GM12878 (cell line): Measurements from ENCODE around the gene CXCL8. TPM values are rescaled to one million over a fixed set of nuclear protein-coding genes. Genes with fewer than 3 reads are reported as not detected.
A peak's percentile ranks its signal among the peaks of the same experiment; 100 is the strongest.

Experiments used
- ATAC-seq: fragments of 200-7000 bp; cut with Tn5 transposase; 3 replicates; pipeline ENCODE4 v1.9.1; 2020; ENCODE audit warnings: mild to moderate bottlenecking, moderate library complexity
- BruUV-seq: library from RNA; stranded (reverse); fragments of 400-500 nt; replicated peaks from 2 replicates; lab custom pipeline; 2021; lab: Mats Ljungman, UMichigan
- CTCF ChIA-PET: fragments of 300-600 bp; sonication (Branson Sonifier 250); formaldehyde crosslinking; extraction: SDS; loops from one replicate; lab custom pipeline; 2021; ENCODE audit warnings: inconsistent platforms; lab: Yijun Ruan, JAX
- POLR2A ChIA-PET: fragments of 350-600 bp; formaldehyde crosslinking; extraction: SDS; loops from one replicate; lab custom pipeline; 2021; ENCODE audit warnings: inconsistent platforms; lab: Charles Lee
- RAD21 ChIA-PET: fragments of 300-600 bp; sonication (Branson Sonifier 250); formaldehyde crosslinking; loops from one replicate; lab custom pipeline; 2023; ENCODE audit warnings: antibody characterized with exemption; ENCODE audit not compliant: unreplicated experiment; lab: Charles Lee
- SMC1A ChIA-PET: fragments of 300-600 bp; sonication (Branson Sonifier 250); formaldehyde crosslinking; loops from one replicate; lab custom pipeline; 2023; ENCODE audit not compliant: unreplicated experiment, uncharacterized antibody; lab: Charles Lee
- DNase-seq: peaks from one replicate; pipeline ENCODE4 v3.0.0-alpha.2; 2011; ENCODE audit warnings: low read depth, low spot score
- FAIRE-seq: peaks from 3 replicates; lab custom pipeline; 2011; peaks lifted over from hg19 to GRCh38; lab: Jason Lieb, UNC
- H2AFZ ChIP-seq: 2 replicates; pipeline ENCODE4 v1.6.0; 2011; ENCODE audit warnings: low read depth, low read length, control low read depth; ENCODE audit not compliant: control insufficient read depth
- H3K27ac ChIP-seq: 2 replicates; pipeline ENCODE4 v1.5.1; 2011; ENCODE audit warnings: control low read depth; ENCODE audit not compliant: control insufficient read depth, insufficient read depth
- H3K27me3 ChIP-seq, 2 experiments: replicated peaks in 1 of 2; 2 replicates each; pipeline versions ENCODE4 v1.6.0 to v1.6.1; 2011; ENCODE audit warnings: low read length in 1 of 2; ENCODE audit not compliant: control insufficient read depth in 2 of 2, insufficient read depth in 2 of 2
- H3K36me3 ChIP-seq, 2 experiments: 2 replicates each; pipeline ENCODE4 v1.5.1; 2011; ENCODE audit warnings: low read length in 1 of 2; ENCODE audit not compliant: control insufficient read depth in 2 of 2, insufficient read depth in 2 of 2
- H3K4me1 ChIP-seq: 2 replicates; pipeline ENCODE4 v1.6.1; 2011; ENCODE audit warnings: mild to moderate bottlenecking, low read length, moderate library complexity, mixed read lengths; ENCODE audit not compliant: control insufficient read depth, insufficient read depth
- H3K4me2 ChIP-seq: 2 replicates; pipeline ENCODE4 v1.6.0; 2011; ENCODE audit warnings: control low read depth; ENCODE audit not compliant: control insufficient read depth, insufficient read depth
- H3K4me3 ChIP-seq: fragments of 200-600 bp; sonication (generic); 2 replicates; pipeline ENCODE4 v1.5.1; 2016
- H3K79me2 ChIP-seq: 2 replicates; pipeline ENCODE4 v1.6.0; 2011; ENCODE audit warnings: low read length; ENCODE audit not compliant: control insufficient read depth, insufficient read depth
- H3K9ac ChIP-seq: 2 replicates; pipeline ENCODE4 v1.8.0; 2011; ENCODE audit warnings: low read length, control low read depth, mixed read lengths; ENCODE audit not compliant: control insufficient read depth, insufficient read depth
- H3K9me3 ChIP-seq: replicated peaks from 3 replicates; pipeline ENCODE4 v1.5.1; 2011; ENCODE audit warnings: mild to moderate bottlenecking, low read length; ENCODE audit not compliant: control insufficient read depth, insufficient read depth
- H4K20me1 ChIP-seq: 2 replicates; pipeline ENCODE4 v1.6.0; 2011; ENCODE audit not compliant: control insufficient read depth, insufficient read depth
- GABPA ChIP-seq: IDR thresholded peaks from 2 replicates; pipeline ENCODE4 v1.6.1; 2014; ENCODE audit warnings: antibody characterized with exemption, low read depth, mild to moderate bottlenecking, inconsistent platforms
- HDGF ChIP-seq: fragments of 450-650 bp; IDR thresholded peaks from 2 replicates; pipeline ENCODE4 v1.6.1; 2016; ENCODE audit warnings: antibody characterized with exemption
- IKZF2 ChIP-seq, 2 experiments: fragments of 450-650 bp; IDR thresholded peaks; 2 replicates each; pipeline ENCODE4 v1.6.1; 2017; ENCODE audit warnings: mild to moderate bottlenecking in 2 of 2, moderate library complexity in 2 of 2
- KAT2A ChIP-seq: conservative IDR thresholded peaks from 2 replicates; pipeline ENCODE4 v1.6.1; 2011; ENCODE audit warnings: low read depth, low read length; ENCODE audit not compliant: control insufficient read depth
- MEF2A ChIP-seq: IDR thresholded peaks from 2 replicates; pipeline ENCODE4 v1.6.1; 2011; ENCODE audit warnings: low read depth, mild to moderate bottlenecking, low read length, moderate library complexity; ENCODE audit not compliant: insufficient read depth
- MTA2 ChIP-seq: fragments of 450-650 bp; IDR thresholded peaks from 2 replicates; pipeline ENCODE4 v1.6.1; 2016; ENCODE audit warnings: low read depth, mild to moderate bottlenecking, moderate library complexity
- MYB ChIP-seq: fragments of 150-350 bp; IDR thresholded peaks from 2 replicates; pipeline ENCODE4 v1.6.1; 2014; ENCODE audit warnings: mild to moderate bottlenecking, low read depth, low read length, borderline replicate concordance
- NBN ChIP-seq: fragments of 450-650 bp; IDR thresholded peaks from 2 replicates; pipeline ENCODE4 v1.6.1; 2016
- NFXL1 ChIP-seq: fragments of 450-650 bp; IDR thresholded peaks from 2 replicates; pipeline ENCODE4 v1.6.1; 2017; ENCODE audit warnings: antibody characterized with exemption, mild to moderate bottlenecking, borderline replicate concordance
- PAX5 ChIP-seq: IDR thresholded peaks from 2 replicates; pipeline ENCODE4 v1.6.1; 2011; ENCODE audit warnings: low read depth, low read length, borderline replicate concordance
- RCOR1 ChIP-seq: conservative IDR thresholded peaks from 2 replicates; pipeline ENCODE4 v1.6.1; 2012; ENCODE audit warnings: low read depth, low read length, improper control_type of control experiment
- SMAD1 ChIP-seq: fragments of 450-650 bp; IDR thresholded peaks from 2 replicates; pipeline ENCODE4 v1.6.1; 2018; ENCODE audit warnings: mild to moderate bottlenecking, low read depth; ENCODE audit not compliant: partially characterized antibody
- TARDBP ChIP-seq: IDR thresholded peaks from 2 replicates; pipeline ENCODE4 v1.6.1; 2016; ENCODE audit warnings: borderline replicate concordance
- ZSCAN29 ChIP-seq: fragments of 450-650 bp; IDR thresholded peaks from 2 replicates; pipeline ENCODE4 v1.6.1; 2017; ENCODE audit warnings: mild to moderate bottlenecking, moderate library complexity
- WGBS: methylation state at CpG from one replicate; pipeline ENCODE4 v1.1.6; 2016; ENCODE audit warnings: low lambda C conversion rate; ENCODE audit not compliant: insufficient replicate concordance, insufficient coverage; ENCODE audit errors: missing lambda C conversion rate; 5-methylcytosine and 5-hydroxymethylcytosine counted together
- in situ Hi-C: fragments of 300-500 bp; cut with MboI; formaldehyde crosslinking; loops from 9 replicates; pipeline ENCODE4 v1.14.3; 2018; ENCODE audit warnings: mixed read lengths
- intact Hi-C: fragments of 100-400 bp; cut with micrococcal nuclease; formaldehyde crosslinking; loops from one replicate; pipeline ENCODE4 v1.14.2; 2022; ENCODE audit not compliant: unreplicated experiment
- polyA plus RNA-seq, 11 experiments: library from polyadenylated mRNA; depleted of rRNA in 4 of 11; unstranded in 6 of 11; stranded (reverse) in 5 of 11; fragments of >200 nt; fragmentation: Nextera tagmentation in 4 of 11; fragmentation: Illumina TruSeq in 1 of 11; extraction: Ambion mirVana in 4 of 11; extraction: Trizol in 1 of 11; gene quantifications; 1 replicate in 1 of 11; 2 replicates in 10 of 11; pipeline versions ENCODE4 v1.2.1 to v1.2.3, GENCODE V29; 2011 to 2016; ENCODE audit warnings: inconsistent platforms in 2 of 11, missing spikeins in 2 of 11, low read depth in 1 of 11
- total RNA-seq, 4 experiments: library from RNA; depleted of rRNA in 3 of 4; stranded (reverse); fragments of >200 nt in 3 of 4; fragmentation: Illumina TruSeq in 1 of 4; extraction: Trizol in 1 of 4; gene quantifications; 2 replicates each; pipeline versions ENCODE4 v1.2.1 to v1.2.3, GENCODE V29; 2013 to 2021
- TF ChIP-seq, protein P1 (sequence below): fragments of 450-650 bp; IDR thresholded peaks from 2 replicates; pipeline ENCODE4 v1.6.1; 2017; ENCODE audit warnings: low read depth, mild to moderate bottlenecking, moderate library complexity
- TF ChIP-seq, protein P2 (sequence below): fragments of 450-650 bp; IDR thresholded peaks from 2 replicates; pipeline ENCODE4 v1.6.1; 2017; ENCODE audit warnings: mild to moderate bottlenecking, low read depth, inconsistent platforms; ENCODE audit not compliant: poor library complexity, severe bottlenecking
- TF ChIP-seq, protein P3 (sequence below): fragments of 450-650 bp; formaldehyde crosslinking; IDR thresholded peaks from 2 replicates; pipeline ENCODE4 v1.4.0; 2020; ENCODE audit warnings: mild to moderate bottlenecking, moderate library complexity

CXCL8 gene
- total and polyA plus RNA-seq, 10 of the 15 experiments (the other 5 are each of a cell fraction or from before 2014, with no cell fraction given): 0.09 to 0.36 (median 0.19) TPM; not detected in 1

DNA sequence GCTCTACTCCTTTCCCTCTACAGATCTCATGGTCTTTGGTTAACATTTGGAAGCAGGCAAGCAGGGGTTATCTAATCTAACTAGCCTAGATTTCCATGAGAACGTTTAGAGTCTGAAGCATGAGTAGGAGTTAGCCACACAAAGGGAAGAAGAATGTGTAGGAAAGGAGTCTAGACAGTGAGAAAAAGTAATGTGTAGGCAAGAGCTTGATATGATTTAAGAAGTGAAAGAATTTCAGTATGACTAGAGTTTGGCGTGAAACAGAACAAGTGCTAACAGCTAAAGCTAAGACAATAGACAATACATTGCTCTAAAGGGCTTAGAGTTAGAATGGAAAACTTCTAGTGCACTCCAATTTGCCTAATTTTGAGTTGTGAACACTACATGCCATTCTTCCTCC is 10.8 kb downstream of the CXCL8 start (continued):
- TF ChIP-seq, protein P1, sequence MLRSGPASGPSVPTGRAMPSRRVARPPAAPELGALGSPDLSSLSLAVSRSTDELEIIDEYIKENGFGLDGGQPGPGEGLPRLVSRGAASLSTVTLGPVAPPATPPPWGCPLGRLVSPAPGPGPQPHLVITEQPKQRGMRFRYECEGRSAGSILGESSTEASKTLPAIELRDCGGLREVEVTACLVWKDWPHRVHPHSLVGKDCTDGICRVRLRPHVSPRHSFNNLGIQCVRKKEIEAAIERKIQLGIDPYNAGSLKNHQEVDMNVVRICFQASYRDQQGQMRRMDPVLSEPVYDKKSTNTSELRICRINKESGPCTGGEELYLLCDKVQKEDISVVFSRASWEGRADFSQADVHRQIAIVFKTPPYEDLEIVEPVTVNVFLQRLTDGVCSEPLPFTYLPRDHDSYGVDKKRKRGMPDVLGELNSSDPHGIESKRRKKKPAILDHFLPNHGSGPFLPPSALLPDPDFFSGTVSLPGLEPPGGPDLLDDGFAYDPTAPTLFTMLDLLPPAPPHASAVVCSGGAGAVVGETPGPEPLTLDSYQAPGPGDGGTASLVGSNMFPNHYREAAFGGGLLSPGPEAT: peak; percentile 38; the same call in 1 of the 2 replicates
- TF ChIP-seq NBN (peak; percentile 34; the same call in 1 of the 2 replicates), PAX5 (0 out of 2 replicates have a peak, but pooled peaks have one; percentile 18), HDGF (no peak), MTA2 (peak; percentile 64; the same call in 1 of the 2 replicates)
- TF ChIP-seq, protein P2, sequence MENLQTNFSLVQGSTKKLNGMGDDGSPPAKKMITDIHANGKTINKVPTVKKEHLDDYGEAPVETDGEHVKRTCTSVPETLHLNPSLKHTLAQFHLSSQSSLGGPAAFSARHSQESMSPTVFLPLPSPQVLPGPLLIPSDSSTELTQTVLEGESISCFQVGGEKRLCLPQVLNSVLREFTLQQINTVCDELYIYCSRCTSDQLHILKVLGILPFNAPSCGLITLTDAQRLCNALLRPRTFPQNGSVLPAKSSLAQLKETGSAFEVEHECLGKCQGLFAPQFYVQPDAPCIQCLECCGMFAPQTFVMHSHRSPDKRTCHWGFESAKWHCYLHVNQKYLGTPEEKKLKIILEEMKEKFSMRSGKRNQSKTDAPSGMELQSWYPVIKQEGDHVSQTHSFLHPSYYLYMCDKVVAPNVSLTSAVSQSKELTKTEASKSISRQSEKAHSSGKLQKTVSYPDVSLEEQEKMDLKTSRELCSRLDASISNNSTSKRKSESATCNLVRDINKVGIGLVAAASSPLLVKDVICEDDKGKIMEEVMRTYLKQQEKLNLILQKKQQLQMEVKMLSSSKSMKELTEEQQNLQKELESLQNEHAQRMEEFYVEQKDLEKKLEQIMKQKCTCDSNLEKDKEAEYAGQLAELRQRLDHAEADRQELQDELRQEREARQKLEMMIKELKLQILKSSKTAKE: peak; percentile 40

DNA sequence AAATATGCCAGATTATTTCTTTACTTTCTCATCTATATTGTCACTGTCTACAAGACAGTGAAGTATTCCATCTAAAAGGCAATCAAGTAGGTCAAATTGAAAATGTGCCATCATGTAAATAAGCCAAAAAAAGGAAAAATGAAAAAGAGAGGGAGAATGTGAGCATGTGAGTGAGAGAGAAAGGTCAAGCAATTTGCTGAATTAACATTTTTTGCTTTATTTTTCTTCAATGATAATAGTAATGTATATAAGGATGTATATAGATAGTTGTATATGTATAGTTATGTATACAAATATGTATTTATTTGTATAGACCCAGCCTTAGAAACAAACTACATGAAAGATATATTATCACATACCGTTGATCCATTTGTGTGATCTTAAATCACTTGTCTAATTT is 11.5 kb downstream of the CXCL8 start:
- CTCF ChIA-PET: no interaction called here
- in situ Hi-C loops: no loop called here
- no peaks in the 10 kb centered on the region for H3K9me3 ChIP-seq
- no peak for TF ChIP-seq RCOR1
- no peak for TF ChIP-seq SMAD1
- TF ChIP-seq KAT2A: no peak
- TF ChIP-seq MYB: no peak
- TF ChIP-seq NFXL1: no peak
- TF ChIP-seq, protein P3, sequence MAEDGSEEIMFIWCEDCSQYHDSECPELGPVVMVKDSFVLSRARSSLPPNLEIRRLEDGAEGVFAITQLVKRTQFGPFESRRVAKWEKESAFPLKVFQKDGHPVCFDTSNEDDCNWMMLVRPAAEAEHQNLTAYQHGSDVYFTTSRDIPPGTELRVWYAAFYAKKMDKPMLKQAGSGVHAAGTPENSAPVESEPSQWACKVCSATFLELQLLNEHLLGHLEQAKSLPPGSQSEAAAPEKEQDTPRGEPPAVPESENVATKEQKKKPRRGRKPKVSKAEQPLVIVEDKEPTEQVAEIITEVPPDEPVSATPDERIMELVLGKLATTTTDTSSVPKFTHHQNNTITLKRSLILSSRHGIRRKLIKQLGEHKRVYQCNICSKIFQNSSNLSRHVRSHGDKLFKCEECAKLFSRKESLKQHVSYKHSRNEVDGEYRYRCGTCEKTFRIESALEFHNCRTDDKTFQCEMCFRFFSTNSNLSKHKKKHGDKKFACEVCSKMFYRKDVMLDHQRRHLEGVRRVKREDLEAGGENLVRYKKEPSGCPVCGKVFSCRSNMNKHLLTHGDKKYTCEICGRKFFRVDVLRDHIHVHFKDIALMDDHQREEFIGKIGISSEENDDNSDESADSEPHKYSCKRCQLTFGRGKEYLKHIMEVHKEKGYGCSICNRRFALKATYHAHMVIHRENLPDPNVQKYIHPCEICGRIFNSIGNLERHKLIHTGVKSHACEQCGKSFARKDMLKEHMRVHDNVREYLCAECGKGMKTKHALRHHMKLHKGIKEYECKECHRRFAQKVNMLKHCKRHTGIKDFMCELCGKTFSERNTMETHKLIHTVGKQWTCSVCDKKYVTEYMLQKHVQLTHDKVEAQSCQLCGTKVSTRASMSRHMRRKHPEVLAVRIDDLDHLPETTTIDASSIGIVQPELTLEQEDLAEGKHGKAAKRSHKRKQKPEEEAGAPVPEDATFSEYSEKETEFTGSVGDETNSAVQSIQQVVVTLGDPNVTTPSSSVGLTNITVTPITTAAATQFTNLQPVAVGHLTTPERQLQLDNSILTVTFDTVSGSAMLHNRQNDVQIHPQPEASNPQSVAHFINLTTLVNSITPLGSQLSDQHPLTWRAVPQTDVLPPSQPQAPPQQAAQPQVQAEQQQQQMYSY (CRISPR knock-in tag): no peak
- no peak for TF ChIP-seq MEF2A
- no peak for TF ChIP-seq TARDBP
- TF ChIP-seq GABPA: no peak
- TF ChIP-seq ZSCAN29: no peak
- TF ChIP-seq IKZF2 (IDR thresholded peaks at IDR 0.05): no peak
- no peak for TF ChIP-seq NBN

More for the DNA sequence above, 11.5 kb downstream of the CXCL8 start:
- H3K36me3 ChIP-seq: no peaks in the 10 kb centered on the region
- H3K4me3 ChIP-seq: no peak overlapping the region
- intact Hi-C loops: no loop called here
- ChIA-PET POLR2A (no interaction called here), SMC1A (interaction anchor here (0.7 to 2.1 kb wide), 6 partner anchors 10 to 110 kb away, joined by 3 to 11 read pairs (median 3); no protein-coding TSS in a partner anchor), RAD21 (interaction anchor here (1.0 kb wide), 1 partner anchor 17 kb away, joined by 5 read pairs; no protein-coding TSS in a partner anchor)
- H3K4me2 ChIP-seq: no peak overlapping the region
- H3K4me1 ChIP-seq: no peaks in the 10 kb centered on the region
- H3K27ac ChIP-seq: no peak overlapping the region
- no TSS peak for BruUV-seq
- no peak overlapping the region for H3K9ac ChIP-seq
- H3K79me2 ChIP-seq: no peaks in the 10 kb centered on the region
- FAIRE-seq: no peak
- no peaks in the 10 kb centered on the region for H3K27me3 ChIP-seq
- H2AFZ ChIP-seq: no peak overlapping the region
- no peaks in the 10 kb centered on the region for H4K20me1 ChIP-seq
- DNase-seq: no peak
- 37% methylated on average over 1 of the region's 1 CpG for WGBS
- no peak for ATAC-seq
